Spleen (tissue), 11 donors: Measurements from ENCODE around the gene ZC3H18. TPM values are rescaled to one million over a fixed set of nuclear protein-coding genes. Genes with fewer than 3 reads are reported as not detected.
A peak's percentile ranks its signal among the peaks of the same experiment; 100 is the strongest.

Experiments used
- DNase-seq: peaks from one replicate; pipeline ENCODE4 v3.0.0-alpha.2; 2020
- H3K27ac ChIP-seq, 8 donors: fragments of 200-600 bp; sonication (generic) in 7 of 8; 1 replicate in 4 of 8; 2 replicates in 4 of 8; pipeline versions ENCODE4 v1.5.0 to v1.8.0; 2016 to 2021; ENCODE audit warnings: inconsistent platforms in 4 of 8, mild to moderate bottlenecking in 4 of 8, moderate library complexity in 1 of 8
- H3K27me3 ChIP-seq, 7 donors: fragments of 200-600 bp; sonication (generic) in 6 of 7; replicated peaks in 1 of 7; 1 replicate in 4 of 7; 2 replicates in 3 of 7; pipeline versions ENCODE4 v1.5.0 to v1.8.0; 2016 to 2021; ENCODE audit warnings: inconsistent platforms in 3 of 7, mild to moderate bottlenecking in 1 of 7
- H3K36me3 ChIP-seq, 6 donors: fragments of 200-600 bp; sonication (generic) in 5 of 6; 1 replicate in 4 of 6; 2 replicates in 2 of 6; pipeline versions ENCODE4 v1.5.0 to v1.8.0; 2016 to 2021; ENCODE audit warnings: inconsistent platforms in 2 of 6
- H3K4me1 ChIP-seq, 6 donors: fragments of 200-600 bp; sonication (generic) in 5 of 6; 1 replicate in 3 of 6; 2 replicates in 3 of 6; pipeline versions ENCODE4 v1.5.0 to v1.8.0; 2016 to 2021; ENCODE audit warnings: inconsistent platforms in 3 of 6
- H3K4me3 ChIP-seq, 8 donors: fragments of 200-600 bp; sonication (generic) in 7 of 8; 1 replicate in 4 of 8; 2 replicates in 4 of 8; pipeline versions ENCODE4 v1.5.0 to v1.8.0; 2016 to 2021; ENCODE audit warnings: inconsistent platforms in 4 of 8, mild to moderate bottlenecking in 4 of 8, moderate library complexity in 2 of 8
- H3K9me3 ChIP-seq, 8 donors: fragments of 200-600 bp; sonication (generic) in 7 of 8; 1 replicate in 4 of 8; 2 replicates in 4 of 8; pipeline versions ENCODE4 v1.5.0 to v1.8.0; 2016 to 2021; ENCODE audit warnings: inconsistent platforms in 4 of 8
- CTCF ChIP-seq, 11 experiments: fragments of 200-600 bp in 7 of 11; fragments of 450-650 bp in 4 of 11; sonication (generic) in 4 of 11; IDR thresholded peaks in 8 of 11; conservative IDR thresholded peaks in 3 of 11; 1 replicate in 7 of 11; 2 replicates in 4 of 11; pipeline versions ENCODE4 v1.4.0 to v1.8.0; 2016 to 2021; ENCODE audit warnings: antibody characterized with exemption in 11 of 11, inconsistent platforms in 4 of 11, mild to moderate bottlenecking in 1 of 11
- POLR2A ChIP-seq, 3 donors: fragments of 450-650 bp; IDR thresholded peaks; one replicate each; pipeline ENCODE4 v1.5.1; 2017; ENCODE audit warnings: antibody characterized with exemption in 3 of 3, mild to moderate bottlenecking in 1 of 3
- POLR2AphosphoS5 ChIP-seq, 3 donors: sonication (generic); formaldehyde crosslinking; IDR thresholded peaks; one replicate each; pipeline ENCODE4 v1.5.1; 2017; ENCODE audit warnings: antibody characterized with exemption in 3 of 3
- WGBS, 5 donors: extraction: QIAGEN DNeasy Blood & Tissue Kit in 3 of 5; methylation state at CpG; one replicate each; pipeline versions ENCODE4 v1.1.5 to v1.1.7; 2013 to 2018; 5-methylcytosine and 5-hydroxymethylcytosine counted together
- intact Hi-C: fragments of 100-400 bp; cut with DNase I; formaldehyde crosslinking; loops from one replicate; pipeline ENCODE4 v1.15.0; 2023; ENCODE audit warnings: low total_unique reads
- polyA plus RNA-seq, 3 donors: library from polyadenylated mRNA; stranded (reverse); fragments of 200-250 nt; gene quantifications; one replicate each; pipeline ENCODE4 v1.2.1, GENCODE V29; 2013
- total RNA-seq, 7 donors: library from RNA; depleted of rRNA in 3 of 7; stranded (reverse); fragments of >200 nt in 3 of 7; fragmentation: NEBNext Ultra II Directional in 4 of 7; extraction: Animal tissue kit (Norgen Biotek cat#: 25700) in 4 of 7; gene quantifications; one replicate each; pipeline versions ENCODE4 v1.1.0 to v1.2.1, GENCODE V29; 2016 to 2021
- donor health status: healthy with polysubstance abuse.
- donor health status: DM: no; HTN: no; CAD: no; lungs with moderate emphysema.
- donor health status: DM: no; HTN: no; CAD: no.
- donor health status: Bipolar disorder and iron deficiency.
- donor health status: healthy.
- donor health status: DM: no; HTN: no; CAD: no.
- donor health status: DM: yes; HTN: yes; CAD: no.

Gene ZC3H18
- total and polyA plus RNA-seq, 10 donors: 18.0 to 65.2 (median 34.7) TPM

- H3K4me1 ChIP-seq: peaks cover 7 to 74% (median 48%) of the 10 kb centered on the region in 6 donors
- H3K9me3 ChIP-seq: no peaks in the 10 kb centered on the region
- H3K36me3 ChIP-seq: peaks cover 0 to 41% (median 32%) of the 10 kb centered on the region in 6 donors
- peak overlapping the region; percentile 53 to 94 (median 86) for H3K27ac ChIP-seq
- H3K4me3 ChIP-seq: peak overlapping the region; percentile 52 to 76 (median 63)
- TF ChIP-seq POLR2A (IDR thresholded peaks at IDR 0.05) (peak in 1 of 3 donors; percentile 30), CTCF (IDR thresholded peaks at IDR 0.05 in 8 of 11, conservative IDR thresholded peaks at IDR 0.05 in 3 of 11) (peak in 1 of 11 experiments; percentile 15), POLR2AphosphoS5 (IDR thresholded peaks at IDR 0.05) (peak; percentile 92 to 93 (median 93))
- intact Hi-C loops: no loop called here
- H3K27me3 ChIP-seq: peaks cover 0 to 33% (median 17%) of the 10 kb centered on the region in 7 donors
- 0 to 4% (median 2%) methylated on average over 30 to 81 of the region's 82 CpGs for WGBS, 5 donors
- DNase-seq: peak; percentile 95
Measured at GRCh38 chr16:88634141-88634993, 64.2 kb downstream of the ZC3H18 start.

- Histone ChIP-seq H3K4me3 (peak overlapping the region; percentile 52 to 76 (median 63)), H3K27ac (peak overlapping the region; percentile 53 to 94 (median 86)), H3K9me3 (no peaks in the 10 kb centered on the region), H3K36me3 (peaks cover 0 to 34% (median 25%) of the 10 kb centered on the region in 6 donors), H3K27me3 (peaks cover 0 to 40% (median 24%) of the 10 kb centered on the region in 7 donors), H3K4me1 (peaks cover 7 to 82% (median 55%) of the 10 kb centered on the region in 6 donors)
- 28 to 41% (median 34%) methylated on average over 25 to 28 of the region's 28 CpGs for WGBS, 5 donors
- peak; percentile 82 for DNase-seq
- intact Hi-C loops: no loop called here
- TF ChIP-seq CTCF (IDR thresholded peaks at IDR 0.05 in 8 of 11, conservative IDR thresholded peaks at IDR 0.05 in 3 of 11): no peak
- no peak for TF ChIP-seq POLR2AphosphoS5 (IDR thresholded peaks at IDR 0.05)
- no peak for TF ChIP-seq POLR2A (IDR thresholded peaks at IDR 0.05)
Measured at GRCh38 chr16:88634994-88635670, 64.9 kb downstream of the ZC3H18 start.

- peak; percentile 75 for DNase-seq
- H3K27me3 ChIP-seq: peaks cover 0 to 47% (median 31%) of the 10 kb centered on the region in 7 donors
- H3K9me3 ChIP-seq: no peaks in the 10 kb centered on the region
- H3K27ac ChIP-seq: peak overlapping the region in 3 of 8 donors; percentile 89 to 94 (median 90)
- peaks cover 7 to 89% (median 61%) of the 10 kb centered on the region in 6 donors for H3K4me1 ChIP-seq
- TF ChIP-seq POLR2AphosphoS5 (IDR thresholded peaks at IDR 0.05) (peak in 1 of 3 donors; percentile 13), POLR2A (IDR thresholded peaks at IDR 0.05) (no peak), CTCF (IDR thresholded peaks at IDR 0.05 in 8 of 11, conservative IDR thresholded peaks at IDR 0.05 in 3 of 11) (no peak)
- peaks cover 0 to 27% (median 18%) of the 10 kb centered on the region in 6 donors for H3K36me3 ChIP-seq
- WGBS, 5 donors: 78 to 90% (median 88%) methylated on average over 15 to 17 of the region's 17 CpGs
- no peak overlapping the region for H3K4me3 ChIP-seq
- intact Hi-C loops: no loop called here
Measured at GRCh38 chr16:88635671-88636319, 65.6 kb downstream of the ZC3H18 start.
